OCI-LY7 (cell line): ENCODE data around the gene IRF2.

Experiments used
- CTCF ChIP-seq: fragments of 200-600 bp; sonication (generic); conservative IDR thresholded peaks from 2 replicates; pipeline ENCODE4 v1.5.1; 2014; ENCODE audit warnings: mild to moderate bottlenecking, antibody characterized with exemption, low read length, moderate library complexity, mixed read lengths
- EZH2phosphoT487 ChIP-seq: fragments of 200-600 bp; sonication (generic); IDR thresholded peaks from 2 replicates; pipeline ENCODE4 v1.6.1; 2018; ENCODE audit warnings: low read depth, borderline replicate concordance, mild to moderate bottlenecking, mixed run types, antibody characterized with exemption, low read length, moderate library complexity, mixed read lengths

GRCh38 chr4:184350964-184351363 lies 123.4 kb downstream of the IRF2 start:
- TF ChIP-seq CTCF (no peak), EZH2phosphoT487 (no peak)
